Trophoblast cell (in vitro differentiated cells and primary cell): ENCODE measurements around the gene C1orf50.

Experiments
- DNase-seq, 2 donors: peaks; one replicate each; pipeline ENCODE4 v3.0.0-alpha.2; 2016
- H2AFZ ChIP-seq: 2 replicates; pipeline ENCODE4 v1.6.1; 2013; ENCODE audit warnings: low read length, moderate library complexity, mild to moderate bottlenecking; ENCODE audit not compliant: insufficient read depth, poor library complexity
- H2AK5ac ChIP-seq: 2 replicates; pipeline ENCODE4 v1.6.1; 2013; ENCODE audit warnings: mild to moderate bottlenecking, low read length
- H2BK120ac ChIP-seq: 2 replicates; pipeline ENCODE4 v1.6.1; 2013; ENCODE audit warnings: low read length, mild to moderate bottlenecking, moderate library complexity; ENCODE audit not compliant: insufficient read depth, poor library complexity
- H2BK12ac ChIP-seq: 2 replicates; pipeline ENCODE4 v1.6.1; 2013; ENCODE audit warnings: mild to moderate bottlenecking, low read length, moderate library complexity
- H2BK5ac ChIP-seq: 2 replicates; pipeline ENCODE4 v1.6.1; 2013; ENCODE audit warnings: low read length, low read depth, moderate library complexity, mild to moderate bottlenecking; ENCODE audit not compliant: poor library complexity
- H3K14ac ChIP-seq: 2 replicates; pipeline ENCODE4 v1.6.1; 2013; ENCODE audit warnings: mild to moderate bottlenecking, low read length
- H3K18ac ChIP-seq: 2 replicates; pipeline ENCODE4 v1.6.1; 2013; ENCODE audit warnings: mild to moderate bottlenecking, low read length
- H3K23ac ChIP-seq: 2 replicates; pipeline ENCODE4 v1.6.1; 2013; ENCODE audit warnings: low read length
- H3K27ac ChIP-seq: 2 replicates; pipeline ENCODE4 v1.5.1; 2013; ENCODE audit warnings: low read depth, mild to moderate bottlenecking, inconsistent platforms, low read length, moderate library complexity
- H3K27me3 ChIP-seq: 2 replicates; pipeline ENCODE4 v1.6.1; 2013; ENCODE audit warnings: inconsistent platforms, mild to moderate bottlenecking, low read length, moderate library complexity; ENCODE audit not compliant: insufficient read depth
- H3K36me3 ChIP-seq, 2 experiments: 1 replicate in 1 of 2; 2 replicates in 1 of 2; pipeline ENCODE4 v1.6.1; 2013; ENCODE audit warnings: low read length in 2 of 2, mild to moderate bottlenecking in 2 of 2, moderate library complexity in 1 of 2; ENCODE audit not compliant: insufficient read depth in 2 of 2, control insufficient read depth in 1 of 2
- H3K4ac ChIP-seq: 2 replicates; pipeline ENCODE4 v1.6.1; 2013; ENCODE audit warnings: low read depth, mild to moderate bottlenecking, low read length, moderate library complexity
- H3K4me1 ChIP-seq, 2 experiments: 1 replicate in 1 of 2; 2 replicates in 1 of 2; pipeline ENCODE4 v1.6.1; 2013; ENCODE audit warnings: low read length in 2 of 2, mild to moderate bottlenecking in 2 of 2, moderate library complexity in 1 of 2; ENCODE audit not compliant: insufficient read depth in 2 of 2, control insufficient read depth in 1 of 2
- H3K4me2 ChIP-seq: 2 replicates; pipeline ENCODE4 v1.6.1; 2013; ENCODE audit warnings: inconsistent platforms, mild to moderate bottlenecking, low read length, moderate library complexity
- H3K4me3 ChIP-seq: 2 replicates; pipeline ENCODE4 v1.5.1; 2013; ENCODE audit warnings: mild to moderate bottlenecking, low read depth, low read length, inconsistent platforms
- H3K79me1 ChIP-seq: one replicate; pipeline ENCODE4 v1.6.1; 2013; ENCODE audit warnings: low read length
- H3K79me2 ChIP-seq: 2 replicates; pipeline ENCODE4 v1.6.1; 2013; ENCODE audit warnings: low read length, mild to moderate bottlenecking; ENCODE audit not compliant: control insufficient read depth, insufficient read depth, poor library complexity
- H3K9ac ChIP-seq: 2 replicates; pipeline ENCODE4 v1.6.1; 2013; ENCODE audit warnings: mild to moderate bottlenecking, low read length
- H3K9me3 ChIP-seq: 2 replicates; pipeline ENCODE4 v1.6.1; 2013; ENCODE audit warnings: low read depth, mild to moderate bottlenecking, control low read depth, inconsistent platforms, low read length; ENCODE audit not compliant: insufficient read depth
- H4K12ac ChIP-seq: 2 replicates; pipeline ENCODE4 v1.6.1; 2013; ENCODE audit warnings: low read depth, mild to moderate bottlenecking, low read length, moderate library complexity
- H4K8ac ChIP-seq: 2 replicates; pipeline ENCODE4 v1.6.1; 2013; ENCODE audit warnings: low read depth, mild to moderate bottlenecking, low read length, moderate library complexity
- H4K91ac ChIP-seq: one replicate; pipeline ENCODE4 v1.6.1; 2013; ENCODE audit warnings: low read depth, mild to moderate bottlenecking, low read length, moderate library complexity
- WGBS: extraction: QIAGEN DNeasy Blood & Tissue Kit; methylation state at CpG from one replicate; pipeline ENCODE4 v1.1.7; 2013; ENCODE audit warnings: missing lambda C conversion rate; ENCODE audit not compliant: insufficient read length, insufficient coverage; ENCODE audit errors: extremely low coverage; 5-methylcytosine and 5-hydroxymethylcytosine counted together

Gene C1orf50

GRCh38 chr1:42737257-42737656 is 29.8 kb upstream of the C1orf50 start:
- Histone ChIP-seq H3K4me1 (peaks cover 11 to 20% of the 10 kb centered on the region in 2 experiments), H3K27me3 (no peaks in the 10 kb centered on the region), H2AFZ (no peak overlapping the region), H3K79me1 (no peaks in the 10 kb centered on the region), H3K4me2 (no peak overlapping the region), H2AK5ac (no peak overlapping the region), H3K4me3 (no peak overlapping the region), H4K8ac (no peak overlapping the region), H2BK120ac (no peak overlapping the region), H2BK12ac (no peak overlapping the region), H3K4ac (no peak overlapping the region), H3K36me3 (no peaks in the 10 kb centered on the region), H3K79me2 (no peaks in the 10 kb centered on the region), H3K9ac (no peak overlapping the region), H3K27ac (no peak overlapping the region), H4K91ac (no peak overlapping the region), H4K12ac (no peak overlapping the region), H3K23ac (no peak overlapping the region), H3K14ac (no peak overlapping the region), H2BK5ac (no peak overlapping the region), H3K18ac (no peak overlapping the region), H3K9me3 (peaks cover 6% of the 10 kb centered on the region)
- WGBS = no CpG with 5 or more reads among the region's 5 CpGs
- peak; percentile 35 to 52 for DNase-seq

- Histone ChIP-seq H2BK5ac (no peak overlapping the region), H3K14ac (no peak overlapping the region), H2AK5ac (no peak overlapping the region), H3K36me3 (no peaks in the 10 kb centered on the region), H3K79me2 (no peaks in the 10 kb centered on the region), H3K4me3 (peak overlapping the region; percentile 31), H4K12ac (no peak overlapping the region), H3K27me3 (no peaks in the 10 kb centered on the region), H3K9me3 (peaks cover 6% of the 10 kb centered on the region), H3K79me1 (no peaks in the 10 kb centered on the region), H3K4me1 (peaks cover 11 to 23% of the 10 kb centered on the region in 2 experiments), H2BK120ac (no peak overlapping the region), H4K91ac (no peak overlapping the region), H2BK12ac (no peak overlapping the region), H3K27ac (no peak overlapping the region), H2AFZ (no peak overlapping the region), H3K23ac (no peak overlapping the region), H3K4ac (no peak overlapping the region), H4K8ac (no peak overlapping the region), H3K18ac (no peak overlapping the region), H3K4me2 (no peak overlapping the region), H3K9ac (no peak overlapping the region)
- no peak for DNase-seq
- WGBS = no CpG with 5 or more reads among the region's 21 CpGs
Observed at GRCh38 chr1:42737986-42738677, 28.9 kb upstream of the C1orf50 start.

- Histone ChIP-seq H3K27me3 (no peaks in the 10 kb centered on the region), H3K79me2 (no peaks in the 10 kb centered on the region), H2BK5ac (no peak overlapping the region), H3K79me1 (no peaks in the 10 kb centered on the region), H2AK5ac (no peak overlapping the region), H2AFZ (no peak overlapping the region), H3K27ac (no peak overlapping the region), H3K18ac (no peak overlapping the region), H4K8ac (no peak overlapping the region), H3K4ac (no peak overlapping the region), H4K12ac (no peak overlapping the region), H3K4me2 (no peak overlapping the region), H3K9ac (no peak overlapping the region), H3K36me3 (no peaks in the 10 kb centered on the region), H4K91ac (no peak overlapping the region), H3K9me3 (peaks cover 6% of the 10 kb centered on the region), H3K4me1 (peaks cover 14 to 25% of the 10 kb centered on the region in 2 experiments), H3K4me3 (no peak overlapping the region), H2BK120ac (no peak overlapping the region), H3K14ac (no peak overlapping the region), H2BK12ac (no peak overlapping the region), H3K23ac (no peak overlapping the region)
- no peak for DNase-seq
- no CpG with 5 or more reads among the region's 8 CpGs for WGBS
Observed at GRCh38 chr1:42738678-42739226, 28.3 kb upstream of the C1orf50 start.

- Histone ChIP-seq H3K79me2 (no peaks in the 10 kb centered on the region), H4K91ac (no peak within 1 kb of the TSS), H3K9ac (no peak within 1 kb of the TSS), H3K4ac (no peak within 1 kb of the TSS), H2BK12ac (no peak within 1 kb of the TSS), H3K18ac (no peak within 1 kb of the TSS), H3K4me3 (no peak within 1 kb of the TSS), H3K27ac (no peak within 1 kb of the TSS), H3K4me1 (peaks cover 11 to 22% of the 10 kb centered on the region in 2 experiments), H3K36me3 (no peaks in the 10 kb centered on the region), H3K27me3 (no peaks in the 10 kb centered on the region), H2BK120ac (no peak within 1 kb of the TSS), H3K14ac (no peak within 1 kb of the TSS), H4K8ac (peak within 1 kb of the TSS; percentile 44), H2AK5ac (no peak within 1 kb of the TSS), H4K12ac (no peak within 1 kb of the TSS), H2BK5ac (no peak within 1 kb of the TSS), H3K79me1 (no peaks in the 10 kb centered on the region), H3K9me3 (peaks cover 6% of the 10 kb centered on the region), H3K23ac (no peak within 1 kb of the TSS), H3K4me2 (no peak within 1 kb of the TSS), H2AFZ (no peak within 1 kb of the TSS)
- WGBS = no CpG with 5 or more reads among the region's 27 CpGs
- peak; percentile 76 to 82 for DNase-seq
Observed at GRCh38 chr1:42739753-42740700, 27.0 kb upstream of the C1orf50 start, which contains the start of gene CLDN19. Gene CLDN19, minus strand, starts transcription at chr1:42740236. Its CDS starts 173 bp downstream, at chr1:42740063.
